T-helper 2 cell (primary cell): ENCODE data around the gene PELI2.
A peak's percentile ranks its signal among the peaks of the same experiment; 100 is the strongest.

ENCODE experiments used
- DNase-seq, 5 experiments: peaks; one replicate each; pipeline versions ENCODE4 v3.0.0 to v3.0.0-alpha.2; 2012 to 2022

Gene PELI2

GRCh38 chr14:56262530-56262929 is 144.3 kb downstream of the PELI2 start:
- DNase-seq: no peak

GRCh38 chr14:56268039-56268438 is 149.8 kb downstream of the PELI2 start:
- no peak for DNase-seq

GRCh38 chr14:56268673-56269072 is 150.5 kb downstream of the PELI2 start:
- DNase-seq: no peak

GRCh38 chr14:56270921-56271320 is 152.7 kb downstream of the PELI2 start:
- no peak for DNase-seq

GRCh38 chr14:56271970-56272369 is 153.8 kb downstream of the PELI2 start:
- DNase-seq: no peak

GRCh38 chr14:56273155-56273554 is 154.9 kb downstream of the PELI2 start:
- DNase-seq: no peak

- no peak for DNase-seq
Observed at GRCh38 chr14:56273951-56274350, 155.7 kb downstream of the PELI2 start.

GRCh38 chr14:56274556-56274955 is 156.3 kb downstream of the PELI2 start:
- no peak for DNase-seq

GRCh38 chr14:56276108-56276507 is 157.9 kb downstream of the PELI2 start:
- DNase-seq: no peak

- no peak for DNase-seq
Observed at GRCh38 chr14:56278383-56278782, 160.2 kb downstream of the PELI2 start.

GRCh38 chr14:56280843-56281242 is 162.6 kb downstream of the PELI2 start:
- DNase-seq: no peak

- DNase-seq: no peak
Observed at GRCh38 chr14:56282179-56282578, 164.0 kb downstream of the PELI2 start.

GRCh38 chr14:56284641-56285040 is 166.4 kb downstream of the PELI2 start:
- no peak for DNase-seq

- DNase-seq: no peak
Observed at GRCh38 chr14:56289155-56289554, 170.9 kb downstream of the PELI2 start.

- no peak for DNase-seq
Observed at GRCh38 chr14:56290195-56290594, 172.0 kb downstream of the PELI2 start.

- DNase-seq: no peak
Observed at GRCh38 chr14:56292970-56293369, 174.8 kb downstream of the PELI2 start.

GRCh38 chr14:56293506-56293905 is 175.3 kb downstream of the PELI2 start:
- no peak for DNase-seq

- peak in 1 of 5 experiments; percentile 7 for DNase-seq
Observed at GRCh38 chr14:56294128-56294527, 175.9 kb downstream of the PELI2 start.

GRCh38 chr14:56295743-56296142 is 177.5 kb downstream of the PELI2 start:
- DNase-seq: no peak

GRCh38 chr14:56297449-56297848 is 179.2 kb downstream of the PELI2 start:
- DNase-seq: no peak

- DNase-seq: no peak
Observed at GRCh38 chr14:56299306-56299984, 181.2 kb downstream of the PELI2 start.

GRCh38 chr14:56300495-56300894 is 182.3 kb downstream of the PELI2 start:
- no peak for DNase-seq

- no peak for DNase-seq
Observed at GRCh38 chr14:56304456-56304855, 186.2 kb downstream of the PELI2 start.

GRCh38 chr14:56309198-56309597 is 191.0 kb downstream of the PELI2 start:
- no peak for DNase-seq

GRCh38 chr14:56310643-56311042 is 192.4 kb downstream of the PELI2 start:
- DNase-seq: no peak
